ENCODE measurements around the gene NKAIN2. TPM values are rescaled to one million over a fixed set of nuclear protein-coding genes. Genes with fewer than 3 reads are reported as not detected.
"Not testable (repeated sequence)": the region's sequence is repeated elsewhere in the genome, so short reads cannot be mapped to it uniquely, and the experiment has no call there.

NKAIN2 gene
- total RNA-seq, 1 experiment from 2014 or later: not detected

DNA sequence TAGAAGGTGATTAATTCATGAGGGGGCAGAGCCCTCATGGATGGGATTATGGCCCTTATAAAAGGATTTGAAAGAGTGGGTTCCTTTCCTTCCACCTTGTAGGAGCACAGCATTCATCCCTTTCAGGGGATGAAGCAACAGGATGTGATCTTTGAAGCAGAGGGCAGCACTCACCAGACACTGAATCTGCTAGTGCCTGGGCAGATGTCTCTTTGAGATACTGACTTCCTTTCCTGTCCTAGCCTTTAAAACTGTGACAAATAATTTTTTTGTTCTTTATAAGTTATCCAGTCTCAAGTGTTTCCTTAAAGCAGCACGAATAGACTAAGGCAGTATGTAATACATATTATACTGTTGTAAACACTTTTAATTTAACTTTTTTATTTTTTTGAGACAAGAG lies 620.0 kb downstream of the NKAIN2 start:
- DNase-seq (ENCODE audit: low read depth): no peak

- no peak for DNase-seq (ENCODE audit: low read depth)
Observed at GRCh38 chr6:124430740-124431318, 627.2 kb downstream of the NKAIN2 start.

DNA sequence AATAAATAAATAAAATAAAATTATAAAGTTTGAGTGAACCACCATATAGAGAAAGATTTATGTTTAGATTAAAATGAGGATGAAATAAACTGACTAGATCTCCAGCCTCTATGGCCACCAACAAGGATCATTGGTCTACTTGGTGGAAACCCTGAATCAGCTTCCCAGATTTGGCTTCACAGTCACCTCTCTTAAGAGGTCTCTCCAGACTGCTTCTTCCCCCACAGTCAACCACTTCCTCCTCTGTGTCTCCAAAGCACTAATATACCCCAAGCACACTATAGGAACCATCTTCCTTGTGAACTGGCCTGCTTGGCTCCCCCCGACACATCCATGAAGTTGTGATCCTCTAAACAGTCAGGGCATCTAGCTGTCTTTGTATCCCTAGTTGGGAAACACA lies 629.0 kb downstream of the NKAIN2 start:
- DNase-seq (ENCODE audit: low read depth): no peak

DNA sequence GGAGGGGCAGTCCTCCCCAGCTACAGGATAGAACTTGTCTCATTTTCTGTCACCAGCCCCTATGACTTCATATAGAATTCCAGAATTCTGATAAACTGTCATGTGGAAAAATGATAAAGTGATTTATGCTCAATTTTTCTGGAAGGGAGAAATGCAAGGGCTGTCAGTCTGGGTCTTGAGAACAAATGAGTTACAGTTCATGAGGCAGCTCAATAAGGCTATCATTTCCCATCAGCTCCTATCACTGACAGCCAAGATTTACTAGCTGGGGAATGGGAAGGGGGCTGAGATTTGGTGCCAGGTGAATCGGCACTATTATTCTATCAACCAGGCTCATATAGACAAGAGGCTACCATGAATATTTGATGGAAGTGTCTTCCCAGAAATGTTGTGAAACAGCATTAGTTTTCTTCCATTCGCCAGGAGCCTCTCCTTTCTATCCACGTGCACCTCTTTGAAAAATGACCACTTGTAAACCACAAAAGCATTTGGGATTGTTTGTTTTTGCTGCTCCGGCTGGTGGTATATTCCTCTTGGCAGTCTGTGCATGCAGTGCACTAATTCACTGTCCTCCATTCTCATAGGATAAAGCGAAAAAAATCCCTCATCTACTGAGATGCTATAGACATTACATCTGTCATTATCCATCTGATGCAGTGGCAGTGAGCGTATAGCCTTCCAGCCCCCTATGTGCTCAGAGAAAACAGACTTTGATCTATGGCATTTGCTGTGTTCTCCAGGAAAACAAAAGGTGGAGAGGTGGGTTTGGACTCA lies 629.9 kb downstream of the NKAIN2 start:
- DNase-seq (ENCODE audit: low read depth): no peak

- no peak for DNase-seq (ENCODE audit: low read depth)
Observed at GRCh38 chr6:124434421-124434820, 630.8 kb downstream of the NKAIN2 start.

DNA sequence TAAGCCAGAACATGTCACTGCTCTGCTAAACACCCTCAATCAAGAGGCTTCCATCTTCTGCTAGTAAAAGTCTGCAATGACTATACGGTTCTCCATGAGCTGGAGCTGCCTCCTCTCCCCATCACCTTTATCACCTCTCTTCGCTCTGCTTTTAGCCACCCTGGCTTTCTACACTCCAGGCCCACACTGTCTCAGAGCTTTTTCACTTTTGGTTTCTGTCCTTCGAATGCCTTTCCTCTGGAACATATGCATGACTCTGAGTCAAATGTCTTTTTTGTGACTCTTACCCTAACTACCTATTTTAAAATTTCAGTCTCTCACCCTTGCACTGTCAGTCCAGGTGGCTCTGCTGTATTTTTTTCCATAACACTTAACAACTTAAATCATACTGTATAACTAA lies 633.1 kb downstream of the NKAIN2 start:
- DNase-seq (ENCODE audit: low read depth): no peak

- no peak for DNase-seq (ENCODE audit: low read depth)
Observed at GRCh38 chr6:124438546-124439065, 634.9 kb downstream of the NKAIN2 start.

DNA sequence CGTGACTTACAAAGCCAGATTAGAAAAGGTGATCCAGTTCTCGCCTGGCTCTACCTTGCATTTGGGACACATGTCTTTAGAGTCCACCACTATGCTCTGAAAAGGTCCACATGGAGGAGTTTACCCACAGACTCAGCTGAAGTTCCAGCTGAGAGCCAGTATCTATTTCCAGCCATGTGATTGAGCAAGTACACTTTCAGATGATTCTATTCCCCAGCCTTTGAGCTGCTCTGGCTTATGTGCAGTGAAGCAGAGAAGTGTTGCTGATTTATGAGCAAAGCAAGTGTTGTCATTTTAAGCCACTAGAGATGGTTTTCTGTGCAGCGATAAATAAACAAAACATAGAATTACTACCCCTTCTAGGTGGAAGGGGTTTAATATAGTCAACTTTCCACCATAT lies 637.8 kb downstream of the NKAIN2 start:
- DNase-seq (ENCODE audit: low read depth): no peak

- no peak for DNase-seq (ENCODE audit: low read depth)
Observed at GRCh38 chr6:124443541-124443940, 639.9 kb downstream of the NKAIN2 start.

DNA sequence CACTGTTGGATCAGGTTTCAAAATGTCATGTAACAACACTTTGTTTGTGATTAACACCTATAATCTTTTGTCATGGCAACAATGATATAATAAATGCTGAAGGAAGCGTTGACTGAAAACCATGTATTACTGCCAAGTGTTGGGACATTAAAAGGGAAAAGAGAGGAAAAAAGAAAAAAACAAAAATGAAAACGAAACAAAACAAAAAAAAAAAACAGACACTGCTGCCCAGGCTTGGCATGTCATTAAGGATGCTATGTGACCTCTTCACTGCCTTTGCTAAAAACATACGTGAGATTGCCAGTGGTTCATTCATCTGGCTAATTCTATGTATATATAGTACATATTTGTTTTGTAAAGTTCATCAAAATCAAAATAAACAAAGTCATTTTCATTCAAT lies 641.9 kb downstream of the NKAIN2 start:
- no peak for DNase-seq (ENCODE audit: low read depth)

- peak; percentile 59 for DNase-seq (ENCODE audit: low read depth)
Observed at GRCh38 chr6:124446961-124447360, 643.3 kb downstream of the NKAIN2 start.

GRCh38 chr6:124459268-124459667 lies 655.6 kb downstream of the NKAIN2 start:
- no peak for DNase-seq (ENCODE audit: low read depth)

GRCh38 chr6:124462750-124463149 lies 659.1 kb downstream of the NKAIN2 start:
- no peak for DNase-seq (ENCODE audit: low read depth)

DNA sequence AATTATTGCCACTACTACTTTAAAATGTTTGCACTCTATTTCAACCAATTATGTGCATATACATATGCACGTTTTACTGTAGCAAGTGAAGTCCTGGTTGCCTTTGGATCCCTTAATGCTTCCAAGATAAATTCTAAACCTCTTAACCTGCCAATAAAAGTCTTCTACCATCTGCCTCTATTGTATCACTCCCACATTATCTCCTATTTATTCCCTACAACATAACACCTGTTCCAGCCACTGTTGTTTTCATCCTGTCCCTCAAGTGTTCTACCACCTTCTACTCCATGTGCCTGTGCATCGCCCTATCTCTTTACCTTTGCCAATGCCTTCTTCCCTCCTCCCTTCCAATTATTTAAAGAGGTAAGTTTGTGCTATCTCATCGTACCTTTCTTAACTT lies 659.6 kb downstream of the NKAIN2 start:
- DNase-seq (ENCODE audit: low read depth): no peak

- not testable (repeated sequence) for DNase-seq (ENCODE audit: low read depth)
Observed at GRCh38 chr6:124464600-124464999, 660.9 kb downstream of the NKAIN2 start.

DNA sequence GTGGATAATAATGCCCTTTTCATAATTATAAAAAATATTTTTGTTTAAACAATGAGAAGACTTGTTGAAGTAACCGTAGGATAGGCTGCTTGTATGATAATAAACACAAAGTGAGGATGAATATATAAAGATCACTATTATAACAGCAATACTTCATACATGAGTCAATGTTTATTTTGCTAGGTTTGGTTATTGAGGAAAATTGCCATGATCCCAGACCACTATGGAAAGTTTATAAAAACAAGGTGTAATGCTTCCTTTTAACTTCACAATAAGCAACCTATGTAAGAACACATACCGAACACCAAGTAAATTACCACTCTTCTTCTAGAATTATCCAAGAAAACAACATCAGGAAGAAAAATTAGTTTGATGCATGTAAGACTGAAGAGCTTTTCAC lies 663.3 kb downstream of the NKAIN2 start:
- peak; percentile 23 for DNase-seq (ENCODE audit: low read depth)

DNA sequence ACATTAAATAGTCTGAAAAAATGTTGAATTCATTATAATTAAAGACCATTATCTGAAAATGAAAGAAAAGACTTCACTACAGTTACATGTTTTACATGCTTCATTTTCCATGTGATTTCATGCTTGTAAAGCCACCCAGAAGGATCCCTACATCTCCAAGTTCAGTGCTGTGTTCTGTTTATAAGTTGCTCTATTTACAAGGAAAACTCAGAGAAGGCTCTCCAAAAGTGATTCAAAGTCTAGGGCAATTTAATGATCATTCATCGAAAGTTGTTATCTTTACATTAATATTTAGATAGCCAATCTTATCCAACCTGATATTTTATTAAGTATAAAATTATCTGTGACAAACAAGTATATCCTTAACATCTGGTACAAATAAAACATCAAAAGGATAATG lies 663.7 kb downstream of the NKAIN2 start:
- DNase-seq (ENCODE audit: low read depth): no peak

DNA sequence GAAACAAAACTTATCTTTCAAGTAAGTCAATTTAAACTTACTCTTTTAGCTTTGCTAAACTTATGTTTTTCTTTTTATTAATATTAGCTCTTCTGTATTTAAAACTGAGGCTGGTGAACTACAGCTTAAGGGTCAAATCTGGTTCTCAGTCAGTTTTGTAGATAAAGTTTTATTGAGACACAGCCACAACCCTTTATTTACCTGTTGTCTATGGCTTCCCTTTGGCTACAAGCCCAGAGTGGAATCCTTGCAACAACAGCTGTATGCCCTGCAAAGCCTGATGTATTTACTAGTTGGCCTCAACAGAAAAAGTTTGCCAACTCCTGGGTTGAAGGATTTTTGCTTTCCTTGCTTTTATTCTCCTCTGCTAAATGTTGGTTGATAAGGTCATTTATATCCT lies 667.1 kb downstream of the NKAIN2 start:
- DNase-seq (ENCODE audit: low read depth): no peak

DNA sequence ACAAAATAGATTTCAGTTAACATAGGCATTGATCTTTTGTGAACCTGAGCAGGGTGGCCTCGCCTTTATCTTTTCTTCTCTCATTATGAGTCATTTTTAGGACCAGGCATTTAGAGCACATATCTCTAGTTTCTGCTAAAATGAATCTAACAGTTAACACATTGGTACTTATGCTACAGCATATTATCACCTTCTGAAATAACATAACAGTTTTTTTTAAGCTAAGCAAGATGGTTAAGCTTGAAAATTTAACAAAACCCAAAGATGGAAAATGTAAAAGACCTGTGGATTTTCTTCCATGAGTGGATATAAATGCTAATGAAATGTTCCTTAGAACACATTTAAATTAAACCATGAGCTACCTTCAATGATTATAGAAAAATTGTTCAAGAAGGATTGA lies 671.5 kb downstream of the NKAIN2 start:
- DNase-seq (ENCODE audit: low read depth): no peak

DNA sequence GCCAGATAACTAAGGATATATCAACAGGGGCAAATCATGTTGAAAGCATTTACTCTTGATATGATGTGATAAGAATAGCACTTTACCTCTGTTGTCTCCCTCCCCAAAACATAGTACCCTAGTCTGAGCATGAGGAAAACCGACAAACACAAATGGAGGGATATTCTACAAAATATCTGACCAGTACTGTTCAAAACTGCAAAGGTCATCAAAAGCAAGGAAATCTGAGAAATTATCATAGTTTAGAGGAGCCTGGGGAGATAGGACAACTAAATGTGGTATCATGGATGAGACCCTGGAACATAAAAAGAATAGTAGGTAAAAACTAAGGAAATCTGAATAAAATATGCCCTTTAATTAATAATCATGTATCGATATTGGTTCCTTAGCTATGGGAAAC lies 675.2 kb downstream of the NKAIN2 start:
- DNase-seq (ENCODE audit: low read depth): no peak

DNA sequence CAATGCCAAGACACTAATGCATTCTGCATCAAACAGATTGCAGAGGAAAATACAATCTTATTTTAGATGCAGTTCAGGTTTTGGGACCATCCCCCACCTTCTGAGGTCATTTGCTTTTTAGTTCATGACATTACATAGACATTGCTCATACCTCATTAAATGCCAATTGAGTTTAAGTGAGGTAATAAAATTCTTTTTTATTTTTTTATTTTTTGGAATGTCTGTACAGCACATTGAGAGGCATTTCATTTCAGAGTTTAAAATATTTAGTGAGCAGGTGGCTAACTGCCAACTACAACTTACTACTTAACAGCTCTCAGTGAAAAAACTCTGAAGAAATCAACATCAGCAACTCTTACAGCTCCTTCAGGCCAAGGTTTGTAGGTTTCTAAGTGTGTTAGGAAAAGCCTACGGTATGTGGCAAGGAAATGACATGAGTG lies 676.3 kb downstream of the NKAIN2 start:
- DNase-seq (ENCODE audit: low read depth): peak; percentile 10

GRCh38 chr6:124482071-124482491 lies 678.4 kb downstream of the NKAIN2 start:
- DNase-seq (ENCODE audit: low read depth): no peak

Data from HT1080 (cell line).